GM08714 (cell line): ENCODE results near the gene DNAJB1.

ENCODE experiments used
- H3K4me3 ChIP-seq: fragments of 200-500 bp; sonication (Bioruptor generic); 2 replicates; pipeline ENCODE4 v1.5.1; 2014; ENCODE audit warnings: mild to moderate bottlenecking, low read length, inconsistent platforms
- ZNF274 ChIP-seq: IDR thresholded peaks from 2 replicates; pipeline ENCODE4 v1.6.1; 2012; ENCODE audit warnings: mild to moderate bottlenecking, low read depth, low read length

Gene DNAJB1

GRCh38 chr19:14503285-14503684 lies 14.9 kb downstream of the DNAJB1 start:
- TF ChIP-seq ZNF274 = no peak
- no peak overlapping the region for H3K4me3 ChIP-seq

DNA sequence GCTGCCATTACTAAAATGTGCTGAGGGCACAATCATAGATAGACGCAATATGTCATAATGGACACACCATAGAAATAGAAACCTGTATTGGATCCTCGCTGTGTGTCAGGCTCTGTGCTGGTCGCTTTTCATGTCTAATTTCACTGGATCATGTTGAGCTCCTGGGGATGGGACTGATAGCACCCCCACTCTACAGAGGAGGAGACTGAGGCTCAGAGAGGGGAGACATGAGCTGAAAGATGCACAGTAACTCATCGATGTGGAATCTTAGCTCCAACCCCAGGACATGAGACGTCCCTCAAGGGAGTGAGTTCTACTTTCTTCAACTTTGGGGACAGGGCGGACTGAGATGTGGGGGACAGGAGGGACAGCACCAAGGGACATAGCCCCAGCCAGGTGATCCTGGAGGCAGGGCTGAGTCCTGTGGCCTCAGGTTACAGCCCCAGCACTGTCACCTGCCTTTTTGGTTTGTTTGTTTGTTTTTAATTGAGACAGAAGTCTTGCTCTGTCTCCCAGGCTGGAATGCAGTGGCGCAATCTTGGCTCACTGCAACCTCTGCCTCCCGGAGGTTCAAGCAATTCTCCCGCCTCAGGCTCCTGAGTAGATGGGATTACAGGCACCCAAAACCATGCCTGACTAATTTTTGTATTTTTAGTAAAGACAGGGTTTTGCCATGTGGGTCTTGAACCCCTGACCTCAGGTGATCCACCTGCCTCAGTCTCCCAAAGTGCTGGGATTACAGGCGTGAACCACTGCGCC lies 15.7 kb downstream of the DNAJB1 start:
- no peak for TF ChIP-seq ZNF274
- H3K4me3 ChIP-seq = no peak overlapping the region

DNA sequence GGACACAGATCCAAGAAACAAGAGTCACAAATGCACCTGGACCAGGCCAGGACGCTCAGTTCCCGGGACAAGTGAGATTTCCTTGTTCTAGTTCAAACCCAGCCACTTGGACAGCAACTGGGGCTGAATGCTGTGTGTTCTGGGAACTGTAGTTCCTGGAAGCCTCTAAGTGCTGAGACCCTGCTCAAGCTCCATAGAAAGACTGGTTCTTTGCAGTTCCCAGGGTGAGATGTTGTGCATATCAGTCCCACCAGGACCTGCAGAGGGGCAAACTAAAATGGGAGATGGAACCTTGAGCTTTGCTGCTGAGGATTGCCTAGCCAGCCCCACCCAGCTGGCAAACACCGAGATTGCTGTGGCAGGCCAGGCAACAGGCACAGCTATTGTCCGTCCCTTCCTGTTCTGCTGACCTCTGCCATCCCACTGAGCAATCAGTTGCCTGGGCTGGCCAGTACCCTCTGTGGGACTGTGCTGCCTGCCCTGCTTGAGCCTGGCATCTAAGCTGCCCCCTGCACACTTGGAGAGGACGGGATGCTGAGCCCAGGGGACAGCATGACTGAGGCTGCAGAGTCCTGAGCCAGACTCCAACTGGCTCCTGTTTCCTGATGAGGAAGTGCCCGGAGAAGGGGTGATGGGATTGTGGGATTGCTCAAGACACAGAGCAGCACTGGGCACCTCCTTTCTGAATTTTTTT lies 20.8 kb downstream of the DNAJB1 start:
- TF ChIP-seq ZNF274 = no peak
- H3K4me3 ChIP-seq = no peak overlapping the region

DNA sequence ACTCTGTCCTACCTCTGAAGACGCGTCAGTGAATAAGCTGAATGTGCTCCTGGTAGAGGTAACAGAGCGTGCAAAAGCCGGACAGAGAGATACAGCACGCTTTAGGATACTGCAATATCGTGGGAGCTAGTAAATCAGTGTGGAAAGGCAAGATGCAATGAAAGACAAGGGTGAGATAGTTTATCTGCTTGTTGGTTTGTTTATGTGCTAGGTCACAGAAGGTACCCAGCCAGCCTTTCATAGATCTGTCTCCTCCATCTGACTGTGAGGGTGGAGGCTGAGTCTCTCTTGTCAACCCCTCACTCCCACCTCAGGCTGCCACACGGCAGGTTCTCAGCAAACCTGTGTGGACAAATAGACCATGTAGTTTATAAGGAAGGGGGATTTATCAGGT lies 21.4 kb downstream of the DNAJB1 start:
- no peak for TF ChIP-seq ZNF274
- no peak overlapping the region for H3K4me3 ChIP-seq

DNA sequence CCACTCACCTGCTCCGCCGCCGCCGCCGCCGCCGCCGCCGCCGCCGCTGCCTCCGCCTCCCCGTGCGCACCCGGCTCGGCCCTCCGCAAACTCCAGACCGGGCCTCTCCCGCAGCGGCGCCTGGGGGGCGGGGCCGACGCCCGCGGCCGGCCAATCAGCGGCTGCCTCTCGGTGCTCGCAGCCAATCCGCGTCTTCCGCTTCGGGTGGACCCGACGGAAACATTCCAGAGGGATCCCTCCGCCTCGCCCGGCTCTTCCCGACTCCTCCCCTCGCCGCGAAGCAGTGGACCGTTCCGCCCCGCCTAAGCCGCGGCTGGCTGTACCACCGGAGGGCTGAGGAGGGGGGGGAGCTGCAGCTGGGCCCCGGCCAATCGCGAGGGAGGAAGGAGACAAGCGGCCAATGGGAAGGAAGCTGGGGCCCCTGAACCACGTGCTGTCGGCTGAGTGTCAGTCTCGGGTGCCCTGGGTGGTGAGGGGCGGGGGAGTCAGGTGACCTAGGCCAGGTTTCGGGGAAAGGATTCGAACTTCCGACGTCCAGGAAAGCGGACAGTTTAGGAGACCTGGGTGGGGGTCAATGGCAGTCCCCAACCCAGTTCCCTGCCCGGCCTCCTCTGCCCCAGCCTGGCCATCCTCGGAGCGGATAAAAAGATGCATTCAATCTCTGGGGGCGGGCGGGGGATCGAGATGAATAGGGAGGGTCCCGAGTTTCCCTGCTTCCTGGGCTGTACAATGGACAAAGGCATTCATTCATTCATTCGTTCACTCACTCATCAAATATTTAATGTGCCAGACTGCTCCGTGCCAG lies 22.0 kb downstream of the DNAJB1 start, which contains the start of gene GIPC1:
Gene GIPC1, minus strand, starts transcription at position 99 of the 805 bp plus-strand sequence. CDS start 13,151 bp downstream, outside the sequence.
- peak within 1 kb of the TSS; percentile 56 for H3K4me3 ChIP-seq
- no peak for TF ChIP-seq ZNF274

GRCh38 chr19:14495672-14496028 lies 22.5 kb downstream of the DNAJB1 start:
- no peak for TF ChIP-seq ZNF274
- peak overlapping the region; percentile 56 for H3K4me3 ChIP-seq

DNA sequence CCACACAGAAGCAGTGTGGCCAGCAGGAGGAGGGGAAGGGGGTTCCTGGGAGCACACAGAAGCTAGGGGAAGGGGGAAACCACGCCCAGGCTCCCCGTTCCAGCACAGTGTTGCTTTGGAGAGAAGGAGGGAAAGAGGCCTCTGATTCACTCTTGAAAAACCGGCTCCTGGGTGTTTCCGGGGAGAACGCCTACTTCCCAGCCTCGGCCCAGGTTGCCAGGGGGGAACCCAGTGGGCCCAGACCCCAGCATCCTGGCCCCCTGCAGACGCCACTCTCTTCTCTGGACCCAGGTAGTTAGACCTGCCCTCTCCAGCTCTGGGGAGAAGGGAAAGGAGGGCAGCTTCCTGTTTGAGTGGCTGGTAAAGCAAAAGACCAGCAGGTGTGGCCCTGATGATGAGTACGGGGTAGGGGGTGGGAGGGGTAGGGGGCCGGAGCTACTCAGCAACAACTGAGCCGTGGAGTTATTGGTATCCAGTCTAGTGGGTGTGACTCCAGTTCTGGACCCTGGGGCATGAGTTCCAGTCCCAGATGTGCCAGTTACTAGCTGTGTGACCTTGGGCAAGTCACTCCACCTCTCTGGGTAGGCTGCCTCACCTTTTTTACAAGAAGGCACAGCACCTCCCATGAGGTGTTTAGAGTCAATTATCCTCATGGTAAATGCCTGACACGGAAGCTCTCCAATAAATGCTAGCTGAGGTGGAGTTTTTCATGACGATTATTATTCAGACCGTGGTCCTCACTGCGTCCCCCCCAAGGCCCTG lies 23.1 kb downstream of the DNAJB1 start:
- peak overlapping the region; percentile 56 for H3K4me3 ChIP-seq
- no peak for TF ChIP-seq ZNF274

DNA sequence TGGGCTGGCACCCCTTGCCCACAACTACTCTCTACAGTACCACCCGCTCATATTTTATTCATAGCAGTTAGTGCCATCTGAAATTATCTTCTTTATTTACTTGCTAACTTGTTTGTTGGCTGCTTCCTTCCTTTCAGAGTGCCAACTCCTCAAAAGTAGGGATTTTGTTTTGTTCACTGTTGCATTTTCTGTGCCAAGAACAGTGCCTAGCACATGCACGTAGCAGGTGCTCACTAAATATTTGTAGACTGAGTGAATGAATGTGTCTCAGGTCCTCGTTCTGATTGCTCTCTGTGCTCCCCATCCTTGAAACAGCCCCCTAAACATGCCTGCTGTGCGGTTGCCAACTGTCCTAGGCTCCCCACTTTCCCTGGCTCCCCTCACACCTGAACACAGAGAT lies 23.8 kb downstream of the DNAJB1 start:
- TF ChIP-seq ZNF274 = no peak
- H3K4me3 ChIP-seq = no peak overlapping the region

GRCh38 chr19:14492756-14493337 lies 25.4 kb downstream of the DNAJB1 start:
- no peak for TF ChIP-seq ZNF274
- H3K4me3 ChIP-seq = no peak overlapping the region

- H3K4me3 ChIP-seq = no peak overlapping the region
- TF ChIP-seq ZNF274 = no peak
Measured at GRCh38 chr19:14487370-14488125, 30.6 kb downstream of the DNAJB1 start.

GRCh38 chr19:14482172-14482941 lies 35.8 kb downstream of the DNAJB1 start:
- TF ChIP-seq ZNF274 = no peak
- no peak overlapping the region for H3K4me3 ChIP-seq

- H3K4me3 ChIP-seq = no peak overlapping the region
- no peak for TF ChIP-seq ZNF274
Measured at GRCh38 chr19:14480700-14481079, 37.5 kb downstream of the DNAJB1 start.
